HEK293 (cell line): ENCODE data around the gene PDE9A.

ENCODE experiments used
- CTCF ChIA-PET: fragments of 350-600 bp; formaldehyde crosslinking; extraction: SDS; loops from one replicate; lab custom pipeline; 2021; ENCODE audit warnings: antibody characterized with exemption; lab: Yijun Ruan, JAX
- POLR2A ChIA-PET: fragments of 300-600 bp; formaldehyde crosslinking; extraction: SDS; loops from one replicate; lab custom pipeline; 2020; ENCODE audit warnings: antibody characterized with exemption, inconsistent platforms; lab: Yijun Ruan, JAX
- H3K27ac ChIP-seq: fragments of 200-500 bp; sonication (Bioruptor generic); 2 replicates; pipeline ENCODE4 v1.5.1; 2014; ENCODE audit warnings: low read depth, low read length, control low read depth, inconsistent platforms; ENCODE audit errors: extremely low read depth
- H3K36me3 ChIP-seq, 2 experiments: fragments of 200-500 bp in 1 of 2; sonication (Bioruptor generic) in 1 of 2; 1 replicate in 1 of 2; 2 replicates in 1 of 2; pipeline ENCODE4 v1.5.1; 2014 to 2017; ENCODE audit warnings: inconsistent platforms in 2 of 2, low read length in 2 of 2; ENCODE audit not compliant: control insufficient read depth in 2 of 2, insufficient read depth in 1 of 2
- H3K4me1 ChIP-seq: fragments of 200-500 bp; sonication (Bioruptor generic); 2 replicates; pipeline ENCODE4 v1.5.1; 2014; ENCODE audit warnings: mild to moderate bottlenecking, low read length, inconsistent platforms; ENCODE audit not compliant: control insufficient read depth, insufficient read depth
- H3K4me3 ChIP-seq: 2 replicates; pipeline ENCODE4 v1.5.1; 2011; ENCODE audit warnings: low read depth, mild to moderate bottlenecking, control low read depth, low read length, moderate library complexity
- H3K9me3 ChIP-seq: fragments of 200-500 bp; sonication (Bioruptor generic); 2 replicates; pipeline ENCODE4 v1.5.1; 2014; ENCODE audit warnings: low read depth, low read length, inconsistent platforms; ENCODE audit not compliant: control insufficient read depth, insufficient read depth
- BCL11A ChIP-seq: fragments of 450-650 bp; formaldehyde crosslinking; IDR thresholded peaks from 2 replicates; pipeline ENCODE4 v1.5.1; 2016; ENCODE audit warnings: low read depth, missing biosample characterization, missing genetic modification characterization
- EGR2 ChIP-seq: fragments of 450-650 bp; formaldehyde crosslinking; IDR thresholded peaks from 2 replicates; pipeline ENCODE4 v1.5.1; 2016; ENCODE audit warnings: low read depth, missing biosample characterization, missing genetic modification characterization
- YY2 ChIP-seq: fragments of 450-650 bp; formaldehyde crosslinking; IDR thresholded peaks from 2 replicates; pipeline ENCODE4 v1.5.1; 2016; ENCODE audit warnings: missing biosample characterization, missing genetic modification characterization
- ZBTB26 ChIP-seq: fragments of 450-650 bp; formaldehyde crosslinking; optimal IDR thresholded peaks from 2 replicates; pipeline ENCODE3; 2016; ENCODE audit warnings: missing biosample characterization, mild to moderate bottlenecking, missing genetic modification characterization
- ZFHX2 ChIP-seq: fragments of 450-650 bp; formaldehyde crosslinking; conservative IDR thresholded peaks from 2 replicates; pipeline ENCODE4 v1.5.1; 2016; ENCODE audit warnings: missing biosample characterization, missing genetic modification characterization
- ZNF16 ChIP-seq: fragments of 450-650 bp; formaldehyde crosslinking; IDR thresholded peaks from 2 replicates; pipeline ENCODE4 v1.5.1; 2016; ENCODE audit warnings: low read depth, missing biosample characterization, missing genetic modification characterization
- ZNF302 ChIP-seq: fragments of 450-650 bp; formaldehyde crosslinking; IDR thresholded peaks from 2 replicates; pipeline ENCODE4 v1.5.1; 2016; ENCODE audit warnings: missing biosample characterization, missing genetic modification characterization, low read depth
- ZNF324 ChIP-seq: fragments of 450-650 bp; formaldehyde crosslinking; IDR thresholded peaks from 2 replicates; pipeline ENCODE4 v1.5.1; 2016; ENCODE audit warnings: missing biosample characterization, missing genetic modification characterization
- ZNF366 ChIP-seq: fragments of 450-650 bp; formaldehyde crosslinking; conservative IDR thresholded peaks from 2 replicates; pipeline ENCODE4 v1.5.1; 2016; ENCODE audit warnings: missing biosample characterization, missing genetic modification characterization
- ZNF433 ChIP-seq: fragments of 450-650 bp; formaldehyde crosslinking; IDR thresholded peaks from 2 replicates; pipeline ENCODE4 v1.5.1; 2016; ENCODE audit warnings: missing biosample characterization, missing genetic modification characterization, low read depth
- ZNF560 ChIP-seq: fragments of 450-650 bp; formaldehyde crosslinking; IDR thresholded peaks from 2 replicates; pipeline ENCODE4 v1.5.1; 2017; ENCODE audit warnings: missing biosample characterization, missing genetic modification characterization, borderline replicate concordance
- ZNF654 ChIP-seq: fragments of 450-650 bp; formaldehyde crosslinking; IDR thresholded peaks from 2 replicates; pipeline ENCODE4 v1.5.1; 2016; ENCODE audit warnings: low read depth, missing biosample characterization, missing genetic modification characterization
- ZNF658 ChIP-seq: fragments of 450-650 bp; formaldehyde crosslinking; IDR thresholded peaks from 2 replicates; pipeline ENCODE4; 2016; ENCODE audit warnings: missing biosample characterization, missing genetic modification characterization
- ZNF677 ChIP-seq: fragments of 450-650 bp; IDR thresholded peaks from 2 replicates; pipeline ENCODE4 v1.5.0; 2018; ENCODE audit warnings: missing biosample characterization, mild to moderate bottlenecking, missing genetic modification characterization, moderate library complexity
- ZNF747 ChIP-seq: fragments of 450-650 bp; formaldehyde crosslinking; IDR thresholded peaks from 2 replicates; pipeline ENCODE4 v1.5.1; 2016; ENCODE audit warnings: missing biosample characterization, missing genetic modification characterization
- ZNF76 ChIP-seq: fragments of 450-650 bp; formaldehyde crosslinking; IDR thresholded peaks from 2 replicates; pipeline ENCODE4; 2016; ENCODE audit warnings: low read depth, missing biosample characterization, missing genetic modification characterization, borderline replicate concordance
- ZNF776 ChIP-seq: fragments of 450-650 bp; formaldehyde crosslinking; IDR thresholded peaks from 2 replicates; pipeline ENCODE4 v1.5.0; 2017; ENCODE audit warnings: missing biosample characterization, missing genetic modification characterization, borderline replicate concordance
- ZNF830 ChIP-seq: fragments of 450-650 bp; IDR thresholded peaks from 2 replicates; pipeline ENCODE4 v1.5.0; 2018; ENCODE audit warnings: missing biosample characterization, missing genetic modification characterization, low read depth, mild to moderate bottlenecking, moderate library complexity
- ZSCAN30 ChIP-seq: fragments of 450-650 bp; IDR thresholded peaks from 2 replicates; pipeline ENCODE4 v1.5.1; 2018; ENCODE audit warnings: missing biosample characterization, mild to moderate bottlenecking, missing genetic modification characterization, moderate library complexity
- TF ChIP-seq, protein P1 (sequence below): fragments of 450-650 bp; formaldehyde crosslinking; IDR thresholded peaks from 2 replicates; pipeline ENCODE4 v1.5.0; 2017; ENCODE audit warnings: missing biosample characterization, missing genetic modification characterization, borderline replicate concordance
- TF ChIP-seq, protein P2 (sequence below): fragments of 450-650 bp; formaldehyde crosslinking; IDR thresholded peaks from 2 replicates; pipeline ENCODE4 v1.5.1; 2017; ENCODE audit warnings: missing biosample characterization, missing genetic modification characterization
- TF ChIP-seq, protein P3 (sequence below): fragments of 450-650 bp; formaldehyde crosslinking; conservative IDR thresholded peaks from 2 replicates; pipeline ENCODE4 v1.5.1; 2016; ENCODE audit warnings: low read depth, missing biosample characterization, missing genetic modification characterization
- TF ChIP-seq, protein P4 (sequence below): fragments of 450-650 bp; formaldehyde crosslinking; IDR thresholded peaks from 2 replicates; pipeline ENCODE4 v1.5.1; 2017; ENCODE audit warnings: missing biosample characterization, missing genetic modification characterization

The PDE9A gene

GRCh38 chr21:42621819-42622177 lies 31.6 kb upstream of the PDE9A start:
- Histone ChIP-seq H3K4me3 (no peak overlapping the region), H3K4me1 (no peaks in the 10 kb centered on the region), H3K27ac (no peak overlapping the region), H3K9me3 (no peaks in the 10 kb centered on the region), H3K36me3 (no peaks in the 10 kb centered on the region)
- CTCF ChIA-PET, result no interaction called here
- POLR2A ChIA-PET, result no interaction called here
- TF ChIP-seq ZNF16, result no peak
- peak; percentile 55 for TF ChIP-seq ZFHX2 (tag by site-specific recombination)
- TF ChIP-seq EGR2 (tag by site-specific recombination), result peak; percentile 67
- no peak for TF ChIP-seq ZNF658 (tag by site-specific recombination)

DNA sequence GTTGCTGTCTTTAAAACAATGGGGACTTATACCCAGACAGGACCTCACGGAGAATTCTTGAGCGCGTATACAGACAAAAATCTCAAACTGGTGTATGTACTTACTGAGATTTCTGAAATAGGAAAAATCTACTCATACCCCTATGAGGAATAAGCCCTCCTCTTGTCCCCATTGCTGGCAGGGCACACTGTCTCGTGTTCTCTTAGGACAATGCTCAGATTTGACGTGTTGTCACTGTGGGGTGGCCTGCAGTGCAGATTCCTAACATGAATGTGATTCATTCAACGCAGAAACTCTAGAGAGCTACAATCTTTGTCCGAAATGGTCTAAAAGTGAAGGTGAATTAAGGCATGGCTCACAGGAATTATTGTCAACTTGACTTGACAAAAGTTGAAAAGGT lies 31.1 kb upstream of the PDE9A start:
- POLR2A ChIA-PET, result no interaction called here
- TF ChIP-seq ZNF366, result no peak
- TF ChIP-seq ZNF830 (tag by site-specific recombination), result no peak
- TF ChIP-seq, protein P1, sequence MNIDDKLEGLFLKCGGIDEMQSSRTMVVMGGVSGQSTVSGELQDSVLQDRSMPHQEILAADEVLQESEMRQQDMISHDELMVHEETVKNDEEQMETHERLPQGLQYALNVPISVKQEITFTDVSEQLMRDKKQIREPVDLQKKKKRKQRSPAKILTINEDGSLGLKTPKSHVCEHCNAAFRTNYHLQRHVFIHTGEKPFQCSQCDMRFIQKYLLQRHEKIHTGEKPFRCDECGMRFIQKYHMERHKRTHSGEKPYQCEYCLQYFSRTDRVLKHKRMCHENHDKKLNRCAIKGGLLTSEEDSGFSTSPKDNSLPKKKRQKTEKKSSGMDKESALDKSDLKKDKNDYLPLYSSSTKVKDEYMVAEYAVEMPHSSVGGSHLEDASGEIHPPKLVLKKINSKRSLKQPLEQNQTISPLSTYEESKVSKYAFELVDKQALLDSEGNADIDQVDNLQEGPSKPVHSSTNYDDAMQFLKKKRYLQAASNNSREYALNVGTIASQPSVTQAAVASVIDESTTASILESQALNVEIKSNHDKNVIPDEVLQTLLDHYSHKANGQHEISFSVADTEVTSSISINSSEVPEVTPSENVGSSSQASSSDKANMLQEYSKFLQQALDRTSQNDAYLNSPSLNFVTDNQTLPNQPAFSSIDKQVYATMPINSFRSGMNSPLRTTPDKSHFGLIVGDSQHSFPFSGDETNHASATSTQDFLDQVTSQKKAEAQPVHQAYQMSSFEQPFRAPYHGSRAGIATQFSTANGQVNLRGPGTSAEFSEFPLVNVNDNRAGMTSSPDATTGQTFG, result no peak
- TF ChIP-seq, protein P2, sequence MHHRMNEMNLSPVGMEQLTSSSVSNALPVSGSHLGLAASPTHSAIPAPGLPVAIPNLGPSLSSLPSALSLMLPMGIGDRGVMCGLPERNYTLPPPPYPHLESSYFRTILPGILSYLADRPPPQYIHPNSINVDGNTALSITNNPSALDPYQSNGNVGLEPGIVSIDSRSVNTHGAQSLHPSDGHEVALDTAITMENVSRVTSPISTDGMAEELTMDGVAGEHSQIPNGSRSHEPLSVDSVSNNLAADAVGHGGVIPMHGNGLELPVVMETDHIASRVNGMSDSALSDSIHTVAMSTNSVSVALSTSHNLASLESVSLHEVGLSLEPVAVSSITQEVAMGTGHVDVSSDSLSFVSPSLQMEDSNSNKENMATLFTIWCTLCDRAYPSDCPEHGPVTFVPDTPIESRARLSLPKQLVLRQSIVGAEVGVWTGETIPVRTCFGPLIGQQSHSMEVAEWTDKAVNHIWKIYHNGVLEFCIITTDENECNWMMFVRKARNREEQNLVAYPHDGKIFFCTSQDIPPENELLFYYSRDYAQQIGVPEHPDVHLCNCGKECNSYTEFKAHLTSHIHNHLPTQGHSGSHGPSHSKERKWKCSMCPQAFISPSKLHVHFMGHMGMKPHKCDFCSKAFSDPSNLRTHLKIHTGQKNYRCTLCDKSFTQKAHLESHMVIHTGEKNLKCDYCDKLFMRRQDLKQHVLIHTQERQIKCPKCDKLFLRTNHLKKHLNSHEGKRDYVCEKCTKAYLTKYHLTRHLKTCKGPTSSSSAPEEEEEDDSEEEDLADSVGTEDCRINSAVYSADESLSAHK, result no peak
- no peak for TF ChIP-seq YY2 (tag by site-specific recombination)
- TF ChIP-seq BCL11A, result no peak
- TF ChIP-seq, protein P3, sequence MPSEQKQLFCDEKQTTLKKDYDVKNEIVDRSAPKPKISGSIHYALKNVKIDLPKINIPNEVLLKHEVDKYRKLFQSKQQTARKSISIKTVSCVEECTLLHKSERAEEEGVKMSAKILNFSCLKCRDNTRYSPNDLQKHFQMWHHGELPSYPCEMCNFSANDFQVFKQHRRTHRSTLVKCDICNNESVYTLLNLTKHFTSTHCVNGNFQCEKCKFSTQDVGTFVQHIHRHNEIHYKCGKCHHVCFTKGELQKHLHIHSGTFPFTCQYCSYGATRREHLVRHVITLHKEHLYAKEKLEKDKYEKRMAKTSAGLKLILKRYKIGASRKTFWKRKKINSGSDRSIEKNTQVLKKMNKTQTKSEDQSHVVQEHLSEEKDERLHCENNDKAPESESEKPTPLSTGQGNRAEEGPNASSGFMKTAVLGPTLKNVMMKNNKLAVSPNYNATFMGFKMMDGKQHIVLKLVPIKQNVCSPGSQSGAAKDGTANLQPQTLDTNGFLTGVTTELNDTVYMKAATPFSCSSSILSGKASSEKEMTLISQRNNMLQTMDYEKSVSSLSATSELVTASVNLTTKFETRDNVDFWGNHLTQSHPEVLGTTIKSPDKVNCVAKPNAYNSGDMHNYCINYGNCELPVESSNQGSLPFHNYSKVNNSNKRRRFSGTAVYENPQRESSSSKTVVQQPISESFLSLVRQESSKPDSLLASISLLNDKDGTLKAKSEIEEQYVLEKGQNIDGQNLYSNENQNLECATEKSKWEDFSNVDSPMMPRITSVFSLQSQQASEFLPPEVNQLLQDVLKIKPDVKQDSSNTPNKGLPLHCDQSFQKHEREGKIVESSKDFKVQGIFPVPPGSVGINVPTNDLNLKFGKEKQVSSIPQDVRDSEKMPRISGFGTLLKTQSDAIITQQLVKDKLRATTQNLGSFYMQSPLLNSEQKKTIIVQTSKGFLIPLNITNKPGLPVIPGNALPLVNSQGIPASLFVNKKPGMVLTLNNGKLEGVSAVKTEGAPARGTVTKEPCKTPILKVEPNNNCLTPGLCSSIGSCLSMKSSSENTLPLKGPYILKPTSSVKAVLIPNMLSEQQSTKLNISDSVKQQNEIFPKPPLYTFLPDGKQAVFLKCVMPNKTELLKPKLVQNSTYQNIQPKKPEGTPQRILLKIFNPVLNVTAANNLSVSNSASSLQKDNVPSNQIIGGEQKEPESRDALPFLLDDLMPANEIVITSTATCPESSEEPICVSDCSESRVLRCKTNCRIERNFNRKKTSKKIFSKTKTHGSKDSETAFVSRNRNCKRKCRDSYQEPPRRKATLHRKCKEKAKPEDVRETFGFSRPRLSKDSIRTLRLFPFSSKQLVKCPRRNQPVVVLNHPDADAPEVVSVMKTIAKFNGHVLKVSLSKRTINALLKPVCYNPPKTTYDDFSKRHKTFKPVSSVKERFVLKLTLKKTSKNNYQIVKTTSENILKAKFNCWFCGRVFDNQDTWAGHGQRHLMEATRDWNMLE (tag by site-specific recombination), result no peak
- no peak for TF ChIP-seq ZNF76
- no peak for TF ChIP-seq ZNF747 (tag by site-specific recombination)
- no peak for TF ChIP-seq ZNF560 (tag by site-specific recombination)
- TF ChIP-seq ZNF677 (tag by site-specific recombination), result no peak
- TF ChIP-seq, protein P4, sequence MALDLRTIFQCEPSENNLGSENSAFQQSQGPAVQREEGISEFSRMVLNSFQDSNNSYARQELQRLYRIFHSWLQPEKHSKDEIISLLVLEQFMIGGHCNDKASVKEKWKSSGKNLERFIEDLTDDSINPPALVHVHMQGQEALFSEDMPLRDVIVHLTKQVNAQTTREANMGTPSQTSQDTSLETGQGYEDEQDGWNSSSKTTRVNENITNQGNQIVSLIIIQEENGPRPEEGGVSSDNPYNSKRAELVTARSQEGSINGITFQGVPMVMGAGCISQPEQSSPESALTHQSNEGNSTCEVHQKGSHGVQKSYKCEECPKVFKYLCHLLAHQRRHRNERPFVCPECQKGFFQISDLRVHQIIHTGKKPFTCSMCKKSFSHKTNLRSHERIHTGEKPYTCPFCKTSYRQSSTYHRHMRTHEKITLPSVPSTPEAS, result no peak
- TF ChIP-seq ZNF776 (tag by site-specific recombination), result no peak
- TF ChIP-seq ZNF324, result no peak
- TF ChIP-seq ZBTB26, result no peak
- TF ChIP-seq ZNF433 (tag by site-specific recombination), result no peak
- TF ChIP-seq ZSCAN30 (tag by site-specific recombination), result no peak
- no peak for TF ChIP-seq ZNF654 (tag by site-specific recombination)
- TF ChIP-seq ZNF302, result no peak
- CTCF ChIA-PET, result interaction anchor here (1.5 kb wide), 1 partner anchor 10 kb away, joined by 3 read pairs; no protein-coding TSS in a partner anchor

More for the DNA sequence above, 31.1 kb upstream of the PDE9A start:
- H3K4me1 ChIP-seq, result no peaks in the 10 kb centered on the region
- H3K36me3 ChIP-seq, result no peaks in the 10 kb centered on the region
- no peak overlapping the region for H3K4me3 ChIP-seq
- H3K9me3 ChIP-seq, result no peaks in the 10 kb centered on the region
- H3K27ac ChIP-seq, result no peak overlapping the region
